Endometrial microvascular endothelial cells (primary cell): ENCODE measurements around the gene PARM1. TPM values are rescaled to one million over a fixed set of nuclear protein-coding genes. Genes with fewer than 3 reads are reported as not detected.

Source experiments
- in situ Hi-C: cut with HindIII; loops from 2 replicates; pipeline ENCODE4 v1.10.0; 2017; ENCODE audit warnings: low sequenced_read_pairs, low pct_unique_long_range_greater_than_20kb; ENCODE audit errors: inconsistent ontology term
- total RNA-seq: library from RNA; depleted of rRNA; stranded (reverse); fragments of >200 nt; gene quantifications from one replicate; pipeline ENCODE4 v1.2.3, GENCODE V29; 2015; ENCODE audit errors: inconsistent ontology term

PARM1 gene, protein sequence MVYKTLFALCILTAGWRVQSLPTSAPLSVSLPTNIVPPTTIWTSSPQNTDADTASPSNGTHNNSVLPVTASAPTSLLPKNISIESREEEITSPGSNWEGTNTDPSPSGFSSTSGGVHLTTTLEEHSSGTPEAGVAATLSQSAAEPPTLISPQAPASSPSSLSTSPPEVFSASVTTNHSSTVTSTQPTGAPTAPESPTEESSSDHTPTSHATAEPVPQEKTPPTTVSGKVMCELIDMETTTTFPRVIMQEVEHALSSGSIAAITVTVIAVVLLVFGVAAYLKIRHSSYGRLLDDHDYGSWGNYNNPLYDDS
- not detected for total RNA-seq

DNA sequence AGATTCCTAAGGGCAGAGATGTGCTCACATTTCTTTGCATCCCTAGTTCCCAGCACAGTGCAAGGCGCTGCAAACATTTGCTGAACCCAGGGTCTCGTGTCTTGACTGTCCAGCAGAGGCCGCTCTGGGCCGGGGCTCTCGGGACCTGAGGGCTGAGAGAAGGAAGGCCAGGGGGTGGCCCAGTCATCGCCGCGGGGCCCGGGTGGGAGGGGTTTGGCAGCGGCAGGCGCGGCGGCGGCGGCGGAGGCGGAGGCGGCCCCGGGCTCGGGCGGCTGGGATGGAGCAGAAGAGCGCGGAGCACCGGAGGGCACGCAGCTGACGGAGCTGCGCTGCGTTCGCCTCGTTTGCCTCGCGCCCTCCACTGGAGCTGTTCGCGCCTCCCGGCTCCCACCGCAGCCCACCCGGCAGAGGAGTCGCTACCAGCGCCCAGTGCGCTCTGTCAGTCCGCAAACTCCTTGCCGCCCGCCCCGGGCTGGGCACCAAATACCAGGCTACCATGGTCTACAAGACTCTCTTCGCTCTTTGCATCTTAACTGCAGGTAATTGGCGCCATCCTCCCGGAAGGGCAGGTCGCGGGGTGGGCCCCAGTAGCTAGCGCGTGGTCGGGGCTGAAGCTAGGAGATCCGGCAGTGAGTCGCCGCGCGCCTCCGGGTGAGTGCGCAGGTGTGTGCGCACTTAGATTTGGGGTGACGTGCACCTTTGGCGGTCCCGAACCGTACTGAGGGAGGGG, at the start of gene PARM1:
Gene PARM1 (plus strand): TSS at position 285 of the 730 bp plus-strand sequence. CDS start 212 bp downstream, at position 497.
- in situ Hi-C loops = no loop called here

DNA sequence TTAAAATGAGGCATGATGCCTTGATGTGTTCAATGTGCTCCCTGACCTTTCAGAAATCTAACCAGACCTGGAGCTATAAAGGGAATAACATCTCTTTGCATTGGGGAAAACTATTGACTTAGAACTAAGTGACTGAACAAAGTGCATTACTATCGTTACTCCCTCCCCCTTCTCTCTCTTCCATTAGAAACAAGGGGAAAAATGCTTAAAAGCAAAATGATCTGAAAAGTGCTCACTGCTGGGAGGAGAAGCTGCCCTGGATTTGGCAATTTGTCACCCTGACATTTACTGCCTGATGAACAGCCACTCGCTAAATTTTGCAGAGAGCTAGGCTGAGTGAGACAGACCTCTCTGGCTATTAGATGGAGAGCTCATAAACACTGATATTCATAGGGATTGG, 48.6 kb upstream of the PARM1 start:
- in situ Hi-C loops = no loop called here

DNA sequence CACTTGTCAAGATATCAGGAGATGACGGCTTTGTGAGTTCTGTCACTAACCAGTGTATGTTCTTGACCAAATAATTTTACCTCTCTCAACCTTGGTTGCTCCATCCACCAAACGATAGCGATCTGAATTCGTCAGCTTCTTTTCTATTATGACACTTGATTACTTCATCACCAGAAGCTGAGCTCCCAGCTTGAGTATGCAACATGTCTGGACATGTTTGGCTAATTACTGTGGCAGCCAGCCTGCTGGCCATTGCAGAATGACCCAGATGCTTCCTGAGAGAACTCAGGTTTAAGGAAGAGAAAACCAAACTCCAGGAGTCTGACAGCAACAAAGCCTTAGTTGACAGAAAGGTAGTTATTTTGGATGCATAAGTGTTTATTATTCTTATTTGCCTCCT, 46.4 kb upstream of the PARM1 start:
- in situ Hi-C loops = no loop called here

- in situ Hi-C loops = no loop called here
Observed at GRCh38 chr4:74890341-74890740, 42.6 kb upstream of the PARM1 start.

DNA sequence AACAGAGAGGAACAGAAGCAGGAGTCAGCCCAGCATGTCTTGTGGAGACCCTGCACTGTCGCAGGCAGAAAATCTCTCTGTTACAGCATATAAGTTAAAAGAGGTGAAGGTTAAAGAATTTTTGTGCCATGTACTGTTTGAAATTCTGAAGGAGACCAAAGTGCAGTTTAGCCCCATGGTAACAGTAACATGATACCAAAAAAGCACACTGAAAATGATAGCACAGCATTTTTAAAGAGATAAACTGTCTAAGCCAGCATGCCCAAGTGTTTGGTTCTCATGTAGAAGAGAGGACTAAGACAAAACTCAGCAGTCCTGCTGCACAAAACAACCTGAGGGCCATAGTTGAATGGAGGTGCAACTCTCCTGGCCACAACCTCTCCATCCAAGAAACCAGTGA, 41.9 kb upstream of the PARM1 start:
- in situ Hi-C loops = no loop called here

GRCh38 chr4:74893171-74893570, 39.7 kb upstream of the PARM1 start:
- in situ Hi-C loops = no loop called here

- in situ Hi-C loops = no loop called here
Observed at GRCh38 chr4:74896595-74896994, 36.3 kb upstream of the PARM1 start.

- in situ Hi-C loops = no loop called here
Observed at GRCh38 chr4:74897386-74897785, 35.5 kb upstream of the PARM1 start.

GRCh38 chr4:74900862-74901261, 32.1 kb upstream of the PARM1 start:
- in situ Hi-C loops = no loop called here

- in situ Hi-C loops = no loop called here
Observed at GRCh38 chr4:74904509-74905065, 28.3 kb upstream of the PARM1 start.

- in situ Hi-C loops = no loop called here
Observed at GRCh38 chr4:74906771-74907170, 26.1 kb upstream of the PARM1 start.

DNA sequence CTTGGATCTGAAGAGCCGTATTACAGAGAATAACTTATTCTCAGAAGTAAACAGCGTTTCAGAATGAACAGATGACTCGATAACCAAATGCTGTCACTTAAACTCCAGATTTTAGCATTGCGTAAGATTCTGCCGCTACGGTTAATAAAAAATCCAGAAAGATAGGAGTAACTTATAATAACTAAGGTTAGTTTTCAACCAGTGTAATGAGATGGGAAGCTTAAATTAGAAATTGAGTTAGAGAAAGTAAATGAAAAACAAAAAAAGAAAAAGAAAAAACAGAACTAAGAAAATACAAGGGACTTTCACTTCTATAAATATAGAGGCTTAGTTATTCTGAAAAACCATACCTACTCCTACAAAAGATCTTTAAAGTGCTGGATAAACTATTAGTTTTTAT, 13.1 kb upstream of the PARM1 start:
- in situ Hi-C loops = no loop called here

- in situ Hi-C loops = no loop called here
Observed at GRCh38 chr4:74920704-74921103, 12.2 kb upstream of the PARM1 start.

GRCh38 chr4:74921490-74921889, 11.4 kb upstream of the PARM1 start:
- in situ Hi-C loops = no loop called here

GRCh38 chr4:74926007-74926406, 6.9 kb upstream of the PARM1 start:
- in situ Hi-C loops = no loop called here

DNA sequence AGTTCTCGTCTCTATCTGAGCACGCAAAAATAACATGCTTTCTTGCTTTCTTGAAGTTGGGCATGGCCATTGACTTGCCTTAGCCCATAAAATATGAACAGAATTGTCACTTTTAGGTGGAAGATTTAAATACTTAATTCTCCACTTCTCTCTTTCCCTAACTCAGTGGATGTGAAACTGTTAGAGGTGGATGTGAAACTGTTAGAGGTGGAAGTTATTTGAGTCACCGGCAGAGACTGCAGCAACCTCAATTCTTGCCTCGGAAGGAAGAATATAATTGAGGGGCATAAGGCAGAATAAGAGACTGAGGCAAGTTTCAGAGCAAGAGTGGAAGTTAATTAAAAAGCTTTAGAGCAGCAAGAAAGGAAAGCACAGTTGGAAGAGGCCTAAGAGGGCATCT, 2.8 kb upstream of the PARM1 start:
- in situ Hi-C loops = no loop called here

GRCh38 chr4:74931376-74931775, 1.5 kb upstream of the PARM1 start:
- in situ Hi-C loops = no loop called here

- in situ Hi-C loops = no loop called here
Observed at GRCh38 chr4:74932010-74932409, 906 bp upstream of the PARM1 start.

DNA sequence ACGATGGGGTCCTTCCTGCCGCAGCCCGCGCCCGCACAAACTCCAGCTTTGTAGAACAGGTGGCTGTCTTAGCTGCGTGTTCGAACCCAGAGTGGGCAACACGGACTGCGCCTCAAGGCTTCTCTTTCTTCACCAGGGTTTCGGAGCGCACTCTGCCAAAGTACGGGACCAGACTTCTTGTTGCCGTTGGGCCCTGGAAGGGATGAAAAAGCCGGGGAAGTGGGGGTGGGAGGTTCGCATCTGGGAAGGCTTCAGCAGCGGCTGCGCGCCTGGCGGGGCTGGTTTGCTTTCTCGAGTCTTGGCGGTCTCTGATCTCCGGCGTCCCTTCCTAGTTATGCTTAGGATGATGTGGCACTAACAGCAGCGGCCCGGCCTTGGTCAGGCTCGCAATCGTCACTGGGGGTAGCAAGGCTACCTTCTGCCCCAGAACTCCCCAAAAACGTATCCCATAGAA, 673 bp downstream of the PARM1 start:
- in situ Hi-C loops = no loop called here
